Measurements from ENCODE around the gene GSPT1.

GSPT1 gene

GRCh38 chr16:11913425-11914079 is 2.2 kb downstream of the GSPT1 start:
- peak; percentile 19 for DNase-seq (ENCODE audit: low read depth)

DNA sequence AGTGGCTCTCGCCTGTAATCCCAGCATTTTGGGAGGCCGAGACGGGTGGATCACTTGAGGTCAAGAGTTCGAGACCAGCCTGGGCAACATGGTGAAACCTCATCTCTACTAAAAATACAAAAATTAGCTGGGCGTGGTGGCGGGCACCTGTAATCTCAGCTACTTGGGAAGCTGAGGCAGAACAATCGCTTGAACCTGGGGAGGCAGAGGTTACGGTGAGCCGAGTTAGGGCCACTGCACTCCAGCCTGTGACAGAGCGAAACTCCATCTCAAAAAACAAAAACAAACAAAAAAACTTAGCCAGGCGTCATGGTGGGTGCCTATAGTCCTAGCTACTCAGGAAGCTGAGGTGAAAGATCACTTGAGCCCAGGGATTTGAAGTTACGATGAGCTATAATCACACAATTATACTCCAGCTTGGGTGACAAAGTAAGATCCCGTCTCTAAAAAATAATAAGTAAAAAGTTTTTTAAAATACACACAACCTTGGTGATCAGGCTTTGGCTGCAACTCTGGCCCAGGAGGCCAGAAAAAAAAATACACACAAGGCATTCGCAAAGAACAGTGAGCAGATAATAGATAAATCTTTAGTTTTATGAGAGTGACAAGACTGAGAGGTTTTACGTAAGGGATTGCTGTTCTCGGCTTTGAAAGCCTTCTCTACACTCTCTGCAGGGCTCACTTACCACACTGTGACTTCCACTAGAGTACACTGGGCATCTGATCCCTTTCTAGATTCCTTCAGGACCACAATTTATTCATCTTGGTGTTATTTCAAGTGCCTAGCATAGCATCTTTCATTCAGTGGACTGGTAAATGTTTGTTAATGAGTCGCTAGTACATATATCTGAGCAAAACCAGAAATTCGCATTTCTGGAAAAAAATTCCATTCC is 5.9 kb downstream of the GSPT1 start:
- no peak for DNase-seq (ENCODE audit: low read depth)

- DNase-seq (ENCODE audit: low read depth) = no peak
Measured at GRCh38 chr16:11907160-11907970, 8.4 kb downstream of the GSPT1 start.

DNA sequence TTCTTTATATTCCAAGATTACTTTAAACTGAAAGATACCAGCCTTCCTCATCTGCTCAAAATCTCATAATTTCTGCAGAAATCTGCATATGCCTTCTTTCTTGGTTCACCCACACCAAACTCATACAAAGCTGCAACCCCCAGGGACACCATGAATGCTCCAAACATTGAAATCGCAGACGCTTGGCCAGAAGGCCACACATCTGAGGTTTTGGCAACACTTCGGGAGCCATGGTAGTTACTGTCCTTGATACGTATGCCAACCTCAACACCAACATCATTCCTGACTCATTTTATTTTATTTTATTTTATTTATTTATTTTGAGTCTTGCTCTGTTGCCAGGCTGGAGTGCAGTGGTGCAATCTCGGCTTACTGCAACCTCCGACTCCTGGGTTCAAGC is 11.8 kb downstream of the GSPT1 start:
- DNase-seq (ENCODE audit: low read depth) = no peak

GRCh38 chr16:11901091-11901490 is 14.7 kb downstream of the GSPT1 start:
- DNase-seq (ENCODE audit: low read depth) = no peak

DNA sequence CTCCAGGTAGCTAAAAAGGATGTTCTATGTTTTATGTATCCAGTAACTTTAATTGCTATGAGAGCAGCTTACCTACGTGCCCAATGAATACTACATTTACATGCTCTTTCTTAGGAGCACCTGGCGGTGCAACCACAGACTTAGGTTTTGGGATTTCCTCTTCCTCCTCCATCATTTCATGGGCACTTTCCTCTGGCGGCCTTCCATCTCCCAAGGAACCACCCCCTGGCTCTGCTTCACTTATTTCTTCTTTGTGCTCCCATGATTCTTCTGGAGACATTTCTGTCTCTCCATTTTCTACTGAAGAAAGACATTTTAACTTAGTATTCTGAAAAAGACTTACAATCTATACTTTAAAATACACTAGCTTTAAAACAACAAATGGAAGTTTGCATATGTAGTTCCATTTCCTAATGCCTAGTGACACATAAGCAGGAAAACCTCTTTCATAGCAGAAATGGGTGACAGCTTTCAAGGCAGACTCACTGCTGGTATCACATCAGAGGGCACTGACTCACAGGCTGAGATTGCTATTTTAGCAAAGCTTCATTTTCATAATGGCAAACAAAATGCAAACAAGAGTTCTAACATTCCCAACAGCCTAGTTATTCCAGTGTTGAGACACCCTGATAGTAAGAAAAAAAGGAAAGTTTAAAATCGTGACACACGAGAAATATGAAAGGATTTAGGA is 19.1 kb downstream of the GSPT1 start:
- no peak for DNase-seq (ENCODE audit: low read depth)

DNA sequence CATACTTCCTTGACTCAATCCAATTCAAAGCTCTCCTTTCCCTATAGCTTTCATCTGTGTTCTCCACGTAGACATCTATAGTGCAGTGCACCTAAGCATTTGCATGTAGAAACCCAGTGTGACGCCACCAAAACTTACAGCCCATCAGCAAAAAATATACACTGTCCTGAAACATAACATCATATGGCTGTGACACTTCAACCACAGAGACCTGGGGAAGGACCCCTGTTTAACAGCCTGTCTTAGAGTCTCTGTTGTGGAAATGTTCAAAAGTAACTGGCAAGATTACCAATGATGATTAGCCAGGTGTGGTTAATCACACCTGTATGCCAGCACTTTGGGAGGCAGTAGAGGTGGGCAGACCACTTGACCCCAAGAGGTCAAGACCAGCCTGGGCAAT is 22.2 kb downstream of the GSPT1 start:
- DNase-seq (ENCODE audit: low read depth) = no peak

GRCh38 chr16:11892761-11893160 is 23.0 kb downstream of the GSPT1 start:
- DNase-seq (ENCODE audit: low read depth) = no peak

DNA sequence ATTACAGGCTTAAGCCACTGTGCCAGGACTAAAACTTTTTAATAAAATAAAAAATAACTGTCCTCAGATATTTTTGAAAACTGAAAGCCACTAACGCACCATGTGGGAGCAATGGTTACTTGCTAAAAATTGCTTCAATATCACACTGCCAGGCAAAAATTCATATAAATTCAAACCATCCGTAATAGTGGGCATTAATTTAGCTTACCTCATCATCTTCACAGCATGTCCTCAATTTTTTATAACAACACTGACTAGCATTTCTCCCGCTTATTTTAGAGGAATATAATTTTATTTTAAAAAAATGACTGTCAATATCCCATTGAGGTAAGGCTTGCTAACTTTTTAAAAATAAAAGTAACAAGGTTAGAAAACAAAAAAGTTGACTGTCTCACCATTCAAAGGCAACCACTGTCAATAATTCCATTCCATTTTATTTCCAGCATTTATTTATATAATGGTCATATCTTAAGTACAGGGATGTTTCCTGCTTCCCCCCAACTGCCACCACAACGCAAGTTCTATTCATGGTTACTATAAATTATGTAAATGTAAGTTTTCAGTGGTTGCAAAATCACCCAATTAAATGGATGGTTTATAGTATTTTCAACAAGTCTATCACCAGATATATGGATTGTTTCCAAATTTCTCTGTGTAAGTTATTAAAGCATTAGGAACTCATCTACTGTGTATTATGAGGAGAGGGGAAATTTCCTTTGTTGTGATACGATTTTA is 25.4 kb downstream of the GSPT1 start:
- DNase-seq (ENCODE audit: low read depth) = no peak

GRCh38 chr16:11886881-11887280 is 28.9 kb downstream of the GSPT1 start:
- DNase-seq (ENCODE audit: low read depth) = no peak

DNA sequence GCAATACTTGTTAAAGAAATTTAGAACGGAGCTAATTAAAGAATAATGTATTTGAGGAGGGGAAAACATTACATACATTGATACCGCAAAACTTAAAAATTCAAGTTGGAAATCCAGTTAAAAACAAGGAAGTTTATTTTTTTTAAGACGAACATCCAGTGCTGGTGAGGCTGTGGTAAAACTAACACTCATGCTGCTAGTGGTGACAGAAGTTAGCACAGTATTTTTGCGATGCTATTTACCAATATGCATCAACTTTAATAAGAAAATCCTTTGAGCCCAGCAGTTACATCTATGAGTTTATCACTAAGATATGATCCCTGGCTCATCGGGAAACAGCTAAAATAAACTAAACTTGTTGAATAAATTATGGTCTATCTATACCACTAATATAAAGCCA is 31.7 kb downstream of the GSPT1 start:
- DNase-seq (ENCODE audit: low read depth) = no peak

- no peak for DNase-seq (ENCODE audit: low read depth)
Measured at GRCh38 chr16:11880007-11880406, 35.7 kb downstream of the GSPT1 start.

DNA sequence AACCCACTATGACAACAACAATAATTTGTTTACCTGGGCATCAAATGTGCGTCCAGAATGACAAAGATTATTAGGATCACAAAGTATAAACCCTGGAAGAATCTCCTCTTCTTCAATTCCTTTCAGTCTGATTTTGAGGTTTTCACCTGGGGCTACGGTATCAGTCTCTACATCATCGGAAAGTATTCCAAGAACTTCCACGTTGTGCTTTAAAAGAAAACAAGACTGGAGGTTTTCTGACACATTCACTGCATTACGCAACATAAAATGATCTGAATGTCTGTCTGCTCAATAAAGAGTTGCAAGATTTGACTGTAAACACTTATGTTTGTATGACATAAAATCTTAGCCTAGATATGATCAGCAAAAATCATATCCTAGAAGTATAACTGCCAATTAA is 38.4 kb downstream of the GSPT1 start:
- no peak for DNase-seq (ENCODE audit: low read depth)

GRCh38 chr16:11876306-11876705 is 39.5 kb downstream of the GSPT1 start:
- no peak for DNase-seq (ENCODE audit: low read depth)

DNA sequence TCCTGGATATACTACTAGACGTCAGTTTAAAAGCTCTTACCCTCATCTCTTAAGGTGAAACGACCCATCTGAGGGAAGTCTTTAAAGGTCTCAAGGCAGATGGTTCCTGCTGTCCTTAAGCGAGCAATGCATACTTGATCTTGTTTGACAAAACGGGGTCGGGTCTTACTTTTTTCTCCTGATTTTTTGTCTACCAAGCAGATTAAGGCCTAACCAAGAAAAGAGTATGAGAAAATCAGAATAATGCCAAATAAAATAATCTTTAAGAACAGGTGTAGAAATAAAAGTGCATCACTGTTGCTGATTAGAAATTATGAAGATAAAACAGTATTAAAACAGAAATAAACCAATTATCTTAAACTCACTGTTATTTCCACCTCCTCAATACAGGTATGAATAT is 40.0 kb downstream of the GSPT1 start:
- no peak for DNase-seq (ENCODE audit: low read depth)

GRCh38 chr16:11871193-11871592 is 44.6 kb downstream of the GSPT1 start:
- no peak for DNase-seq (ENCODE audit: low read depth)

DNA sequence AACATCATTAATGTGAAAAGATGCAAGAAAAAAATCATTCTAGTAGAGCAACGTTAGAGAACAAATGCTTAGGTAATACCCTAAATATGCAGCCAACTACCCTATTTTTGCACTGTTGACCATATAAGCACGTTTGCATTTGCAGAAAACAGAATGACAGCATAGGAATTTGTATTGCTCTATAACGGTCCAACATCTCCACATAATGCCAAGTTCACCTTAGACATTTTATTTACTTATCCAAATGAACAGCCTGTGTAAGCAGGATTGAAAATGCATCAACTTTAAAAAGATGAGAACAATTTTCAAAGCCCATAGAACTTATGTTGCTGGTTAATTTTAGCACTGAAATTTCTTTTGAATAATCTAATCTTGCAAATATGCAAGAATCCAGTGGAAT is 45.4 kb downstream of the GSPT1 start:
- no peak for DNase-seq (ENCODE audit: low read depth)

DNA sequence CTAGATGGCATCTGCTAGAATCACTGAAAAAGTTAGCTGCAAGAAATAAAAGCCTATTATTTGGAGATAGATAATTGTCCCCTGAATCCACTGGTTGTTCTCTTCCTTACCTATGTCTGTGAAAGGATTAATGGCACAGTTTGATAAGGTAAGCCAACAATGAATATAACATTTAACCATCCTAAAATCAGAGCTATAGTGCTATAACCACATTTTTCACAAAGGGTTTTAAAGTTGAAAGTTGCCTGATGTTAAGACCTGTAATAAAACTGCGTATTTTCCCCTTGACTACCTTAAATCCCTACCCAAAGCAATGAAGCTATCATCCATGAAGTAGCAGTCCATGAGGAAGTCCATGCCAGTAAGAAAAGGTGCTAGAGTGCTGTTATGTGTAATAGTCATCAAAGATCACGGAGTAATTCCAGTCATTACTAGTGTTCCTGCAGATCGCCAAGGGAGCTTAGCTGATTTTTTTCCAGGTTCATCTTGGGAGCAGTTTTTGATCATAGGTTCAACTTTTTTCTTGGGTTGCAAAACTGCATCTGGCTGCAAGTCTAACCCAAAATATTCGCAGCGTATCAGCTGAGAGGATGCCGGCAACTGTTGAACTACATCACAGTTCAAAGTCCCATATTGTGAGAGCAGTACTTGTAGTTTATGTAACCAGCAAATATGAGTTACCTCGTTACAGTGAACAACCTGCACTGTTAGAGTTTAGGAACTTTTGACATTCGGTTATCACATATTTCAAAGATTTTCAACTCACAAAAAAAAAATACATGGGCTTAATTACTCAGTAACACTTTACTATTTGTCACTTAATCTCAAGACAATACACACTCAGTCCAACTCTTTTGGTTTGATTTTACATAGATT is 46.2 kb downstream of the GSPT1 start:
- no peak for DNase-seq (ENCODE audit: low read depth)

- DNase-seq (ENCODE audit: low read depth) = no peak
Measured at GRCh38 chr16:11868412-11868980, 47.3 kb downstream of the GSPT1 start.

- no peak for DNase-seq (ENCODE audit: low read depth)
Measured at GRCh38 chr16:11862489-11862888, 53.3 kb downstream of the GSPT1 start.
